Endometrium (tissue), 2 donors: ENCODE data around the gene RNPS1.
"Not testable (repeated sequence)": the region's sequence is repeated elsewhere in the genome, so short reads cannot be mapped to it uniquely, and the experiment has no call there.

Experiments used
- FAIRE-seq: peaks from 2 replicates; lab custom pipeline; 2012; peaks lifted over from hg19 to GRCh38; lab: Jason Lieb, UNC
- donor health status: control.
- donor health status: control.

RNPS1 gene

GRCh38 chr16:2257726-2258125 lies 10.2 kb downstream of the RNPS1 start:
- no peak for FAIRE-seq

- no peak for FAIRE-seq
These were observed 11.3 kb downstream of the RNPS1 start for GRCh38 chr16:2256531-2257140.

- no peak for FAIRE-seq
These were observed 14.6 kb downstream of the RNPS1 start for GRCh38 chr16:2253293-2253692.

- FAIRE-seq = no peak
These were observed 15.1 kb downstream of the RNPS1 start for GRCh38 chr16:2252806-2253148.

- FAIRE-seq = peak; percentile 83
These were observed 16.4 kb downstream of the RNPS1 start, which contains the start of gene ECI1 for GRCh38 chr16:2251296-2252111. Gene ECI1, minus strand, starts transcription at chr16:2251587. Its CDS starts 21 bp downstream, at chr16:2251566.

GRCh38 chr16:2250652-2251295 lies 17.2 kb downstream of the RNPS1 start:
- FAIRE-seq = no peak

GRCh38 chr16:2246301-2246885 lies 21.5 kb downstream of the RNPS1 start:
- FAIRE-seq = no peak

GRCh38 chr16:2244926-2245795 lies 22.8 kb downstream of the RNPS1 start:
- no peak for FAIRE-seq

- no peak for FAIRE-seq
These were observed 23.6 kb downstream of the RNPS1 start for GRCh38 chr16:2244301-2244700.

- no peak for FAIRE-seq
These were observed 24.1 kb downstream of the RNPS1 start for GRCh38 chr16:2243781-2244180.

- FAIRE-seq = no peak
These were observed 24.8 kb downstream of the RNPS1 start for GRCh38 chr16:2243031-2243528.

- FAIRE-seq = no peak
These were observed 25.3 kb downstream of the RNPS1 start for GRCh38 chr16:2242598-2242997.

- FAIRE-seq = not testable (repeated sequence)
These were observed 27.6 kb downstream of the RNPS1 start for GRCh38 chr16:2240331-2240730.

- no peak for FAIRE-seq
These were observed 28.9 kb downstream of the RNPS1 start for GRCh38 chr16:2238838-2239675.

GRCh38 chr16:2238150-2238837 lies 29.6 kb downstream of the RNPS1 start:
- no peak for FAIRE-seq

GRCh38 chr16:2237493-2238149 lies 30.3 kb downstream of the RNPS1 start:
- FAIRE-seq = no peak

- no peak for FAIRE-seq
These were observed 30.8 kb downstream of the RNPS1 start for GRCh38 chr16:2237102-2237482.

- FAIRE-seq = no peak
These were observed 31.4 kb downstream of the RNPS1 start, which contains the start of gene DNASE1L2 for GRCh38 chr16:2236337-2237101. Gene DNASE1L2, plus strand, starts transcription at chr16:2236444. Its CDS starts 373 bp downstream, at chr16:2236817.
